ENCODE data around the gene RUNX1.

DNA sequence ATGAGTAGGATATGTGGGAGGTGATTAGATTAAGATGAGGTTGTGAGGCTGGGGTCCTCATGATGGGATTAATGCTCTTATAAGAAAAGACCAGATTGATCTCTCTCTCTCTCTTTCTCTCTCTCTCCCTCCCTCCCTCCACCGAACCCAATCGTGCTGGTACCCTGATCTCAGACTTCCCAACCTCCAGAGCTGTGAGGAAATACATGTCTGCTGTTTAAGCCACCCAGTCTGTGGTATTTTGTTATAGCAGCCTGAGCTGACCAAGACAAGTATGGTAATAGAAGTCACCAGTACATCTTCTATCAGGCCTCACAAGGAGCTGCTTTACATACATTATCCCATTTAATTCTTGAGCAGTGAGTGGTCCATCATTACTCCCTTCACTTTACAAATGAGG is 149.8 kb downstream of the RUNX1 start:
- TF ChIP-seq, protein P1, sequence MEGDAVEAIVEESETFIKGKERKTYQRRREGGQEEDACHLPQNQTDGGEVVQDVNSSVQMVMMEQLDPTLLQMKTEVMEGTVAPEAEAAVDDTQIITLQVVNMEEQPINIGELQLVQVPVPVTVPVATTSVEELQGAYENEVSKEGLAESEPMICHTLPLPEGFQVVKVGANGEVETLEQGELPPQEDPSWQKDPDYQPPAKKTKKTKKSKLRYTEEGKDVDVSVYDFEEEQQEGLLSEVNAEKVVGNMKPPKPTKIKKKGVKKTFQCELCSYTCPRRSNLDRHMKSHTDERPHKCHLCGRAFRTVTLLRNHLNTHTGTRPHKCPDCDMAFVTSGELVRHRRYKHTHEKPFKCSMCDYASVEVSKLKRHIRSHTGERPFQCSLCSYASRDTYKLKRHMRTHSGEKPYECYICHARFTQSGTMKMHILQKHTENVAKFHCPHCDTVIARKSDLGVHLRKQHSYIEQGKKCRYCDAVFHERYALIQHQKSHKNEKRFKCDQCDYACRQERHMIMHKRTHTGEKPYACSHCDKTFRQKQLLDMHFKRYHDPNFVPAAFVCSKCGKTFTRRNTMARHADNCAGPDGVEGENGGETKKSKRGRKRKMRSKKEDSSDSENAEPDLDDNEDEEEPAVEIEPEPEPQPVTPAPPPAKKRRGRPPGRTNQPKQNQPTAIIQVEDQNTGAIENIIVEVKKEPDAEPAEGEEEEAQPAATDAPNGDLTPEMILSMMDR (IDR thresholded peaks at IDR 0.05): no peak
- no peak for TF ChIP-seq POLR2A (IDR thresholded peaks at IDR 0.05)
